Activated T-helper 1 cell treated with Interleukin-2 at 50 U/mL for 16 hours (primary cell): Measurements from ENCODE around the gene B9D1.

ENCODE experiments used
- DNase-seq: peaks from one replicate; pipeline ENCODE4 v3.0.0-alpha.2; 2020; ENCODE audit warnings: low read depth

B9D1 gene

GRCh38 chr17:19303367-19303776, 59.2 kb downstream of the B9D1 start:
- DNase-seq, result no peak

DNA sequence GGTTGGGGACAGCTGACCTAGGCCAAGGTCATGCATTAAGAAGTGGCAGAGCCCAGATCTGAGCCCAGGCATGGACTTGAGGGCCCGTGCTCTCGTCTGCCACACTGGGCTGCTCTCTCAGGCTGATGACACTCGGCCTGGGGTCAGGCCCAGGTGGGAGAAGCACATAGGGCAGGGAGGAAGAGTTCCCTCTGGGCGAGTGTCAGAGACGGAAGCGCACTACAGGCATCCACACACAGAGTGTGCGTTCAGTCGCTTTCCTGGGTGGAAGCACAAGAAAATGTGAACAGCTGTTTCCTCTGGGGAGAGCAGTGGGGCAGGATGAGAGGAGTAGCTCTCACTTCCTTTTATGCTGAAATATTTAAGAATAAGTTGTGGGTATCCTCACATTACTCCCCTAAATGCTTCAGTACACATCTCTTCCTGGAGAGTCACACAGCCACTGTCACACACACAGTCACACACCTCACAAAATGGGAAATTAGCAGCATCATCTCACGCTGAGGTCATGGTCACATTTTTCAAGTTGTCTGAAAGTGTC, 59.7 kb downstream of the B9D1 start:
- no peak for DNase-seq

DNA sequence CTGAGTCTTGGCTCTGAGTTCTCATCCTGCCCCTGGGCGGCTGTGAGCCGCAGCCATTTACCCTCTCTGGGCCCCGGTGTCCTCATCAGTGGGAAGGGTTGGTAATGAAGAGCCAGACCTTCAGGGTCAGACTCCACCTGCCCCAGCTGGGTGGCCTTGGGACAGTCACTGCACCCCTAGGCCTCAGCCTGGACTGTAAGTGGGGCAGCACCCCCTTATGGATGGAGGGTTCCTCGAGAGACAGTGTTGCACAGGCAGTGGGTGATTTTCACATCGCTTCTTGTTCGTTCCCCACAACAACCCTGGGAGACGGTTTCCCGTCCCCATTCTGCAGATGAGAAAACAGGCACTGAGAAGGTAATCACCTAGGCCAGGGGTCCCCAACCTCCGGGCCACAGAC, 60.5 kb downstream of the B9D1 start:
- no peak for DNase-seq

DNA sequence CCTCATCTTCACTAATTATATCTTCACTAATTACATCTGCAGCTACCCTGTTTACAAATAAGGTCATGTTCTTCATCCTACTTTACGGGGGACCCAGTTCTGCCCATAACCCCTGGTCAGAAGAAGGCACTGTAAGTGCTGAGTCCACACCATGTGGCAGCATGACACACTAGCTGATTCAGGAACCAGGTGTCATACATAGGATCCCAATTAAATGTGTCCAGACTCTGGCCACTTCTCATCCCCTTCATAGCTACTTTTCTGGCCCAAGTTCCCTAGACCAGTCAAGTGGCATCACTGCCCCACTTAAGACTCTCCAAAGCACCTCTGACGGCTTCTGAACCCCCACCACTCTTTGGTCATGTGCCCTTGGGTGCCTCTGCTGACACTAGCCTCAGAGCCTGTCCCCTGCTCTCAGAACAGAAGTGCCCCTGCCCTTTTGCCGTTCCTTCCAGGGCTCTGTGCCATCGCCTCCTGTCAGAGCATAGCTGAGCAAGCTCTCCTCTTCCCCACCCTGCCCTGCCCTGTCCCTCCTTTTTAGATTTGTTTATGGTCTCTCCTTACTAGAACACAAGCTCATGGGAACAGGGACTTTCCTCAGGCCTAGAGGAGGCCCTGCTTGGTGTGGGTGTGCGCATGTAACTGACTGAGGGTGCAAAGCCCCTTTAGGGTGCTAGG, 61.1 kb downstream of the B9D1 start:
- DNase-seq, result no peak

GRCh38 chr17:19299866-19300265, 62.7 kb downstream of the B9D1 start:
- no peak for DNase-seq

DNA sequence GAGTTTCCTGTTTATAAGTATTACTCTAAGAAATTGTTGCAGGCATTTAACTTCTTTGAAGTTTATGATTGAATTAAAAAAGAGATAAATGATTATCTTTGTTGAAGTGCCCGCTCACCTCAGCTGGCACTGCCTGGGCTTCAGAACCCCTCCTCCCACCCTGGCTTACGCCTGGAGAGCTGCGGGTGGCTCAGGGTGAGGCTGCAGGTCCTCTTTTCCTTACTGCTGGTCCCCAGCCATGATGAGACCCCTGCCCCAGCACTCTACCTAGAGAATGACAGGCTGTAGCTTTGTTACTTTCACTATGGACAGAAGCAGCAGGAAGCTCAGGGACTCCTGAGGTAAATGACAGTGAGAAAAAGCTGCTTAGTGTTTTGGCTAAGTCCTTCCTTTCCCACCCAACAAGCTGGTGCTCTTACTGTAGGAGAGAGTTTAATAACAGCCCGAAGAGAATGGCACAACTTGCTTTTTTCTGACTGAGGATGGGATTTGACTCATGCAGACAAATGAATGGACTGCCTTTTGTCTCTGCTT, 63.2 kb downstream of the B9D1 start:
- no peak for DNase-seq

- DNase-seq, result no peak
These were observed 63.8 kb downstream of the B9D1 start for GRCh38 chr17:19298569-19299213.

GRCh38 chr17:19296786-19297778, 65.4 kb downstream of the B9D1 start:
- DNase-seq, result no peak

- no peak for DNase-seq
These were observed 66.9 kb downstream of the B9D1 start for GRCh38 chr17:19295473-19296135.

DNA sequence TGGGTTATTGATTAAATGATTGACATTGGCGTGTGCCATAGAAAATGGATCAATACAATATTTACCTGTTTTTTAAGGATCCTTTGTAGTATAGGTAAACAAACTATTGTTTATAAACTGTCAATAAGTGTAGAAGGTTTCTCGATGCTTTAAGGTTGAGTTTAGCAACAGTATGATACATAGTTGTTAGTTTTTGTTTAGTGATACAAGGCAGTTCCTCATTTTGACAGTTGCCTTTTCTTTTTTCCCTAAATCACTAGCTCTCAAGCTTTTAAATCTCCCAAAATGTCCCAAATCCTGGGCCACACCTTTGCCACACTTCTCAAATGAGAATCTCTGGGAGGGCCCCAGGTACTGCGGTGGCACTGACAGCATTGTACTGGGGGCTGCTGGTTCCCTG, 68.1 kb downstream of the B9D1 start:
- DNase-seq, result no peak
